ENCODE measurements around the gene ADIG. TPM values are rescaled to one million over a fixed set of nuclear protein-coding genes. Genes with fewer than 3 reads are reported as not detected.

The ADIG gene
- total and polyA plus RNA-seq, 2 experiments from 2014 or later, result not detected

DNA sequence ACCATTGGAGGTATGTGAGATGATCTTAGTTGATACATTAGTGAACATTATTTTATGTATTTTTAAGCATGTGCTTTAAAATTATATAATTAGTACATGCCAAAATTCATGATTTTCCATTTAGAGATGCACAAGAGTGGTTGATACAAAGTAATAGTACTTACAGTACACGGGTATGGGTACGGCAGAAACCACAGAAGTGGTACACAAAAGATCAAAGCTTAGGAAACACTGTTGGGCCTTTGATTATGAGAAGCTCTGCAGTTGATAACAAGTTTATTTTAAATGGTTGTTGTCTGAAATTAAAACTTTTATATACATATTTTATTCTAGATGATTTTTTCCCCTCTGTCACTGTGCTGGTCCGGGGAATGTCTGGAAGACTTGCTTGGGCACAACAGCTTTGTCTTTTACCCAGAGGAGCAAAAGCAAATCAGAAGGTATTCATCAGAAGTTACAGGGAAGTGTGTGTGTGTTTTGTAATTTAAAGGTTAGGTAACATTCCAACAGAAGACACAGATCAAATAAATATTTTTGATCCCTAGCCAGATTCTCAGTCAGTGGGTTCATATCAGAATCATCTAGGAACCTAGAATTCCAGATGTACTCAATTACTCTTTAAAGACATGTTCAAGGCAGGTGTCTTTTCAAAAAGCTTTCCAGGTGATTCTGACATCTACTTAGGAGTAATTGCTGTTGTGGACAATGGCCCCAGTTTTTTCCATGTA, 32.5 kb upstream of the ADIG start:
- Histone ChIP-seq H4K20me1 (ENCODE audit: insufficient read depth) (no peaks in the 10 kb centered on the region), H3K79me2 (ENCODE audit: insufficient read depth) (no peaks in the 10 kb centered on the region), H3K9me3 (ENCODE audit: low read depth) (no peaks in the 10 kb centered on the region), H3F3A (ENCODE audit: insufficient read depth) (no peaks in the 10 kb centered on the region), H2AFZ (no peak overlapping the region), H3K9ac (no peak overlapping the region), H3K4me2 (ENCODE audit: unreplicated experiment) (no peak overlapping the region), H3K27me3 (replicated peaks; ENCODE audit: insufficient read depth) (no peaks in the 10 kb centered on the region), H3K9me2 (ENCODE audit: insufficient read depth) (no peaks in the 10 kb centered on the region), H3K36me3 (ENCODE audit: low read depth) (peaks cover 60% of the 10 kb centered on the region), H3K4me3 (no peak overlapping the region), H3K27ac (no peak overlapping the region), H3K4me1 (ENCODE audit: insufficient read depth) (no peaks in the 10 kb centered on the region)
- in situ Hi-C loops (cut with MboI), result no loop called here
- 95 to 99% methylated on average over 3 of the region's 3 CpGs for WGBS, 2 experiments (ENCODE audit: low coverage in 1 of 2, low lambda C conversion rate in 2 of 2, missing lambda C conversion rate in 2 of 2)
- TF ChIP-seq EZH2 (IDR thresholded peaks at IDR 0.05; ENCODE audit: insufficient read depth, poor library complexity, severe bottlenecking) (no peak), EZH2phosphoT487 (IDR thresholded peaks at IDR 0.05; ENCODE audit: insufficient read depth, low read depth) (no peak)
- no peak for DNase-seq

DNA sequence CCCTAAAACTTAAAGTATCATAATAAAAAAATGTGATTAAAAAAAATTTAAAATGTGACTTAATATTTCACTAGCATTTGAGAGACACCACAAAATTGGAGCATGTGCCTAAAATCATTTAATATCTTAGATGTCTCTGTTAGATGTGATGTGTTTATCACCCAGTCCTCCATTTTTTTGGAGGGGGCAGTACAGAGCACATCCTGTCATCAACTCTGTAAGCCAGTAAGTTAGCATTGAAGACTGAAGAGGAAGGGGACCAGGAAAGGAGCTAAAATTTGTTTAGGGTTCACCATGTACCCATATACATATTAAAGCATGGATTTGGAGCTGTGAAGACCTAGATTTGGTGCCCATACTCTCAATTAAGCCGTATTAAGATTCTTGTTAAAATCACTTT, 30.7 kb upstream of the ADIG start:
- in situ Hi-C loops (cut with MboI), result no loop called here
- H3K9ac ChIP-seq, result no peak overlapping the region
- no peaks in the 10 kb centered on the region for H3K79me2 ChIP-seq (ENCODE audit: insufficient read depth)
- H3K27ac ChIP-seq, result no peak overlapping the region
- no peaks in the 10 kb centered on the region for H3K9me3 ChIP-seq (ENCODE audit: low read depth)
- H3K4me3 ChIP-seq, result no peak overlapping the region
- WGBS, 2 experiments (ENCODE audit: low coverage in 1 of 2, low lambda C conversion rate in 2 of 2, missing lambda C conversion rate in 2 of 2), result 96 to 97% methylated on average over 1 of the region's 1 CpG
- no peak overlapping the region for H3K4me2 ChIP-seq (ENCODE audit: unreplicated experiment)
- H2AFZ ChIP-seq, result no peak overlapping the region
- peaks cover 68% of the 10 kb centered on the region for H3K36me3 ChIP-seq (ENCODE audit: low read depth)
- H3K9me2 ChIP-seq (ENCODE audit: insufficient read depth), result no peaks in the 10 kb centered on the region
- no peak for DNase-seq
- H3K27me3 ChIP-seq (replicated peaks; ENCODE audit: insufficient read depth), result no peaks in the 10 kb centered on the region
- no peaks in the 10 kb centered on the region for H4K20me1 ChIP-seq (ENCODE audit: insufficient read depth)
- H3K4me1 ChIP-seq (ENCODE audit: insufficient read depth), result no peaks in the 10 kb centered on the region
- no peaks in the 10 kb centered on the region for H3F3A ChIP-seq (ENCODE audit: insufficient read depth)
- TF ChIP-seq EZH2phosphoT487 (IDR thresholded peaks at IDR 0.05; ENCODE audit: insufficient read depth, low read depth), result no peak

DNA sequence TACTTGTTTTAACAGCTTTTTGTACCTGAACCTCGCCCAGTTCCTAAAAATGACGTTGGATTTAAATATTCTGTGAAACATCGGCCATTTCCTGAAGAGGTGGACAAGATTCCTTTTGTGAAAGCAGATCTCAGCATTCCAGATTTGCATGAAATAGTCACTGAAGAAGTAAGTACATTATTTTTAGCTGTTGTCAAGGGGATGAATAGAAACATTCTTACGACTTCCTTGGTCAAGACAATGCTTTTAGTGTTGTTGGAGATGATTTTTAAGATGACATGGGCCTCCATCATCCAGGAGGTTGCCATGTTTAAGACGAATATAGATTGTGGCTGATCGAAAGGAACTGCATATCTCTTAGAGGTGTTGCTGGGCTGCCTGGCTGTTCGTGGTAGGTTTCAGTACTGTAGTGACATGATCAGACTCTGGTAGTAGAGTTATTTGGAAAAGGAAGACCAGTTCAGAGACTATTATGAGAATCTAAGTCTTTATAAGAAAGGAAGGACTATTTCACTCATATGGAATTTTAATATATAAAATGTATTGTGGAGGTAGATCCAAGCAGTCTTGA, 29.9 kb upstream of the ADIG start:
- 92 to 94% methylated on average over 7 of the region's 7 CpGs for WGBS, 2 experiments (ENCODE audit: low coverage in 1 of 2, low lambda C conversion rate in 2 of 2, missing lambda C conversion rate in 2 of 2)
- Histone ChIP-seq H3K4me2 (ENCODE audit: unreplicated experiment) (no peak overlapping the region), H3K27me3 (replicated peaks; ENCODE audit: insufficient read depth) (no peaks in the 10 kb centered on the region), H3K9ac (no peak overlapping the region), H3K27ac (no peak overlapping the region), H3K4me3 (no peak overlapping the region), H3K9me2 (ENCODE audit: insufficient read depth) (no peaks in the 10 kb centered on the region), H3K36me3 (ENCODE audit: low read depth) (peaks cover 73% of the 10 kb centered on the region), H3F3A (ENCODE audit: insufficient read depth) (no peaks in the 10 kb centered on the region), H3K79me2 (ENCODE audit: insufficient read depth) (no peaks in the 10 kb centered on the region), H3K9me3 (ENCODE audit: low read depth) (no peaks in the 10 kb centered on the region), H2AFZ (no peak overlapping the region), H4K20me1 (ENCODE audit: insufficient read depth) (no peaks in the 10 kb centered on the region), H3K4me1 (ENCODE audit: insufficient read depth) (no peaks in the 10 kb centered on the region)
- in situ Hi-C loops (cut with MboI), result no loop called here
- TF ChIP-seq EZH2phosphoT487 (IDR thresholded peaks at IDR 0.05; ENCODE audit: insufficient read depth, low read depth) (no peak), EZH2 (IDR thresholded peaks at IDR 0.05; ENCODE audit: insufficient read depth, poor library complexity, severe bottlenecking) (no peak)
- no peak for DNase-seq

DNA sequence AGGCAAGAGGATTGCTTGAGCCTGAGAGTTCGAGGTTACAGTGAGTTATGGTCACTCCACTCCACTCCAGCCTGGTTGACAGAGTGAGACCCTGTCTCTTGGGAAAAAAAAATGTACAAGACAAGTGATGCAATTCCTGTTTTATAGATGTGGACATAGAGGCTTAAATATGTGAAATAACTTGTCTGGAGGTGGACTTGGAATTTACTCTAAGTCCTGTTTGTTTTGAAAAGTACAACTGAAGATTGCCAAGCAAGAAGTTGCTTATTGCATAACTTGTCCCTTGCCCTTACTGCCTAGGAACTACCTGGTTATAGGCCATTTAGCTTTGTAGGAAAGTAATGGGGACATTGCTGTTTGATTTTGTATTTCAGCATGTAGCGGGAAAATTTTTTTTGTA, 26.0 kb upstream of the ADIG start:
- Histone ChIP-seq H3K4me1 (ENCODE audit: insufficient read depth) (peaks cover 9% of the 10 kb centered on the region), H3K9me3 (ENCODE audit: low read depth) (no peaks in the 10 kb centered on the region), H3F3A (ENCODE audit: insufficient read depth) (peaks cover 14% of the 10 kb centered on the region; the same call in 1 of the 2 replicates), H4K20me1 (ENCODE audit: insufficient read depth) (no peaks in the 10 kb centered on the region), H3K9me2 (ENCODE audit: insufficient read depth) (no peaks in the 10 kb centered on the region), H3K36me3 (ENCODE audit: low read depth) (peaks cover 71% of the 10 kb centered on the region), H3K9ac (no peak overlapping the region), H3K4me3 (no peak overlapping the region), H3K27me3 (replicated peaks; ENCODE audit: insufficient read depth) (no peaks in the 10 kb centered on the region), H2AFZ (no peak overlapping the region), H3K79me2 (ENCODE audit: insufficient read depth) (no peaks in the 10 kb centered on the region), H3K4me2 (ENCODE audit: unreplicated experiment) (no peak overlapping the region), H3K27ac (no peak overlapping the region)
- DNase-seq, result no peak
- WGBS, 2 experiments (ENCODE audit: low coverage in 1 of 2, low lambda C conversion rate in 2 of 2, missing lambda C conversion rate in 2 of 2), result 97 to 100% methylated on average over 2 of the region's 2 CpGs
- TF ChIP-seq EZH2 (IDR thresholded peaks at IDR 0.05; ENCODE audit: insufficient read depth, poor library complexity, severe bottlenecking) (no peak), EZH2phosphoT487 (IDR thresholded peaks at IDR 0.05; ENCODE audit: insufficient read depth, low read depth) (no peak)
- in situ Hi-C loops (cut with MboI), result no loop called here
